Adrenal gland (tissue), 12 donors: ENCODE measurements around the gene CALML5. TPM values are rescaled to one million over a fixed set of nuclear protein-coding genes. Genes with fewer than 3 reads are reported as not detected.

Source experiments
- DNase-seq, 7 donors: peaks; one replicate each; pipeline ENCODE4 v3.0.0-alpha.2; 2019 to 2020
- H3K27ac ChIP-seq, 5 donors: fragments of 200-600 bp; sonication (generic) in 4 of 5; 1 replicate in 3 of 5; 2 replicates in 2 of 5; pipeline versions ENCODE4 v1.5.1 to v1.8.0; 2016 to 2020; ENCODE audit warnings: mild to moderate bottlenecking in 1 of 5
- H3K27me3 ChIP-seq: fragments of 200-600 bp; 2 replicates; pipeline ENCODE4 v1.8.0; 2021
- H3K36me3 ChIP-seq, 2 donors: fragments of 200-600 bp; replicated peaks in 1 of 2; 1 replicate in 1 of 2; 2 replicates in 1 of 2; pipeline versions ENCODE4 v1.5.1 to v1.8.0; 2018 to 2022
- H3K4me1 ChIP-seq, 2 donors: fragments of 200-600 bp; replicated peaks in 1 of 2; 1 replicate in 1 of 2; 2 replicates in 1 of 2; pipeline versions ENCODE4 v1.5.1 to v1.8.0; 2018 to 2021
- H3K4me3 ChIP-seq, 4 donors: fragments of 200-600 bp; sonication (generic) in 3 of 4; one replicate each; pipeline ENCODE4 v1.5.1; 2016 to 2018
- H3K9me3 ChIP-seq, 3 donors: fragments of 200-600 bp; sonication (generic) in 1 of 3; replicated peaks in 1 of 3; 1 replicate in 2 of 3; 2 replicates in 1 of 3; pipeline versions ENCODE4 v1.5.1 to v1.8.0; 2016 to 2021
- CTCF ChIP-seq, 6 experiments: fragments of 450-650 bp in 4 of 6; fragments of 200-600 bp in 2 of 6; sonication (generic) in 1 of 6; IDR thresholded peaks; 1 replicate in 5 of 6; 2 replicates in 1 of 6; pipeline versions ENCODE4 v1.5.1 to v1.8.0; 2016 to 2021; ENCODE audit warnings: antibody characterized with exemption in 6 of 6, mild to moderate bottlenecking in 2 of 6, moderate library complexity in 1 of 6
- POLR2A ChIP-seq, 2 donors: fragments of 450-650 bp; IDR thresholded peaks; one replicate each; pipeline ENCODE4 v1.6.1; 2017; ENCODE audit warnings: antibody characterized with exemption in 2 of 2, mild to moderate bottlenecking in 2 of 2, moderate library complexity in 1 of 2
- WGBS, 4 donors: extraction: QIAGEN DNeasy Blood & Tissue Kit in 2 of 4; methylation state at CpG; one replicate each; pipeline versions ENCODE4 v1.1.5 to v1.1.7; 2013 to 2017; 5-methylcytosine and 5-hydroxymethylcytosine counted together
- intact Hi-C, 2 donors: fragments of 100-400 bp; cut with DNase I; formaldehyde crosslinking; loops; one replicate each; pipeline versions ENCODE4 v1.14.1 to v1.15.0; 2022 to 2023
- polyA plus RNA-seq, 3 donors: library from polyadenylated mRNA; stranded (reverse); fragments of 200-250 nt in 2 of 3; fragments of 350-450 nt in 1 of 3; fragmentation: Illumina TruSeq in 1 of 3; extraction: RNeasy Lipid Tissue Mini Kit (QIAGEN cat#74804) in 1 of 3; gene quantifications; one replicate each; pipeline ENCODE4 v1.2.3, GENCODE V29; 2013 to 2014
- total RNA-seq, 9 donors: library from RNA; depleted of rRNA in 4 of 9; stranded (reverse); fragments of >200 nt in 4 of 9; fragments of 120-200 nt in 1 of 9; fragmentation: NEBNext Ultra II Directional in 1 of 9; extraction: Animal tissue kit (Norgen Biotek cat#: 25700) in 1 of 9; gene quantifications; one replicate each; pipeline versions ENCODE4 v1.1.0 to v1.2.4, GENCODE V29; 2013 to 2023
- donor health status: healthy with polysubstance abuse.
- donor health status: Bipolar disorder and iron deficiency.
- donor health status: DM: yes; HTN: yes; CAD: no.
- donor health status: DM: no; HTN: no; CAD: no.
- donor health status: DM: no; HTN: no; CAD: no.
- donor health status: DM: yes; HTN: yes; CAD: no.

CALML5 gene
- total and polyA plus RNA-seq, 12 donors: not detected

GRCh38 chr10:5517546-5517945, 18.2 kb upstream of the CALML5 start:
- no peaks in the 10 kb centered on the region for H3K27me3 ChIP-seq
- TF ChIP-seq POLR2A (IDR thresholded peaks at IDR 0.05) (no peak), CTCF (IDR thresholded peaks at IDR 0.05) (no peak)
- no peaks in the 10 kb centered on the region for H3K36me3 ChIP-seq
- DNase-seq: no peak
- H3K4me3 ChIP-seq: no peak overlapping the region
- H3K4me1 ChIP-seq: no peaks in the 10 kb centered on the region
- intact Hi-C loops: no loop called here
- no peak overlapping the region for H3K27ac ChIP-seq
- 71 to 76% (median 72%) methylated on average over 5 of the region's 5 CpGs for WGBS, 4 donors
- no peaks in the 10 kb centered on the region for H3K9me3 ChIP-seq

DNA sequence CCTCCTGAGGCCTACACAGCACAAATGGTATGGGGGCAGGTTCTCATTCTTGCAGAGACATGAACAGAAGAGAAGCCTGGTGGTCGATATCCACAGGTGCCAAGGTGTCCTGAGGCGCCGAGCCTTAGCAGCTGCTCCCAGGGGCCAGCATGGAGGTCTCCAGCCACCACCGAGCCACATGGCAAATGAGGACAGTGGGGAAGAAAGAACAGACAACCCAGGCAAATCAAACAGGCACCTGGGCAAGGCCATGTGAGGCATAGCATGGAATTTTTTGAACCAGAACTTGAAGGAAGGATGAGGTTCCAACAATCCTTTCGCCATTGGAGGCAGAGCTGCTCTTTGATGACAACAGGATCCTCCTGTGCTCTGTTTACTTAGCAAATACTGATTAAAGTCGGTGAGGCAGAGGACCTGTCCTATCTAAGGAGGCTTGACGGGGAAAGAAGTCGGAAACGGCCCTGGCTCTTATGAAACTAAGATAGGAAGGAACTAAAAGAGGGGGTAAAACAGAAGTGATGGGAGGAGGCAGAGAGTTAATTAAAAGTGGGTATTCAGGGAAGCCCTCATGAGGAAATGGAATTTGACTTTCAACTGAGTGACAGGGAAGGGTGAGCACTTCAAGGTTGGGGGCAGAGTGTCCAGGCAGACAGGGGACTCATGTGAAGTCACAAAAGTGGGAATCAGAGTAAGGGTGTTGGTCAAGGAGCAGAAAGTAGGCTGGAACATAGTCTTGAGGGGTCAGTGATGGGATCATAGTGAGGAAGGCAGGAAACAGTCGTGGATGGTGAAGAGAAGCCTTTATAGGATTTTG, 16.8 kb upstream of the CALML5 start:
- DNase-seq: no peak
- Histone ChIP-seq H3K27me3 (no peaks in the 10 kb centered on the region), H3K27ac (no peak overlapping the region), H3K4me3 (no peak overlapping the region), H3K36me3 (no peaks in the 10 kb centered on the region), H3K4me1 (no peaks in the 10 kb centered on the region), H3K9me3 (no peaks in the 10 kb centered on the region)
- no peak for TF ChIP-seq POLR2A (IDR thresholded peaks at IDR 0.05)
- no peak for TF ChIP-seq CTCF (IDR thresholded peaks at IDR 0.05)
- intact Hi-C loops: no loop called here
- WGBS, 4 donors: 70 to 85% (median 76%) methylated on average over 8 to 10 of the region's 10 CpGs

DNA sequence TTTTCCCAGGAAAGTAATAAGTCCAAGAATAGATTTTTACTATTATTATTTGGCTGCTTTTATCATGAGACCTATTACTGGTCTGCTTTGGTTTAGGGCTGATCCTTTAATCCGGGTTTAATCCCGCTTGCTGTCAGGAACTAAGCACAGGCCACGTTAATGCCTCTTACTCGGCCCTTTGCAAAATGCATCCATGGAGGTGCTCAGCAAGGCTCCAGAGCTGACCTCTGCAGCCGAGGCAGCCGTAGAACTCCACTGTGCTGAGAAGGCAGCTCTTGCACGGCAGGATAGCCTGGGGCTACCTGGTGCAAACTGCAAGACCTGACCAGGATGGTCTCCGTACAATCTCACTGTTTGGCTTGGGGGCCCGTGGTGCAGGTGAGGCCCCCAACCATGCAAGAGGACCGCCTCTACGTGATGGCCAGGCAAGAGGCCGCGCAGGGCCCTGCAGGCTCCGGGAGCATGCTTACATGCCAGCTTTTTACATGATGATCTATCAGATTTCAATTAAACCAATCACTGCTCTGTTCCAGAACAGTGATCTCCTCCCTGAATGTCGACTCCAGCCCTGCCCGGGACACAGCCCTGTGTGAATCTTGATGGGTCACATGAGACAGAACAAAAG, 15.0 kb upstream of the CALML5 start:
- Histone ChIP-seq H3K36me3 (no peaks in the 10 kb centered on the region), H3K4me1 (no peaks in the 10 kb centered on the region), H3K27ac (no peak overlapping the region), H3K4me3 (no peak overlapping the region), H3K27me3 (no peaks in the 10 kb centered on the region), H3K9me3 (no peaks in the 10 kb centered on the region)
- 73 to 81% (median 76%) methylated on average over 6 to 16 of the region's 16 CpGs for WGBS, 4 donors
- intact Hi-C loops: no loop called here
- TF ChIP-seq CTCF (IDR thresholded peaks at IDR 0.05): no peak
- no peak for TF ChIP-seq POLR2A (IDR thresholded peaks at IDR 0.05)
- DNase-seq: no peak

DNA sequence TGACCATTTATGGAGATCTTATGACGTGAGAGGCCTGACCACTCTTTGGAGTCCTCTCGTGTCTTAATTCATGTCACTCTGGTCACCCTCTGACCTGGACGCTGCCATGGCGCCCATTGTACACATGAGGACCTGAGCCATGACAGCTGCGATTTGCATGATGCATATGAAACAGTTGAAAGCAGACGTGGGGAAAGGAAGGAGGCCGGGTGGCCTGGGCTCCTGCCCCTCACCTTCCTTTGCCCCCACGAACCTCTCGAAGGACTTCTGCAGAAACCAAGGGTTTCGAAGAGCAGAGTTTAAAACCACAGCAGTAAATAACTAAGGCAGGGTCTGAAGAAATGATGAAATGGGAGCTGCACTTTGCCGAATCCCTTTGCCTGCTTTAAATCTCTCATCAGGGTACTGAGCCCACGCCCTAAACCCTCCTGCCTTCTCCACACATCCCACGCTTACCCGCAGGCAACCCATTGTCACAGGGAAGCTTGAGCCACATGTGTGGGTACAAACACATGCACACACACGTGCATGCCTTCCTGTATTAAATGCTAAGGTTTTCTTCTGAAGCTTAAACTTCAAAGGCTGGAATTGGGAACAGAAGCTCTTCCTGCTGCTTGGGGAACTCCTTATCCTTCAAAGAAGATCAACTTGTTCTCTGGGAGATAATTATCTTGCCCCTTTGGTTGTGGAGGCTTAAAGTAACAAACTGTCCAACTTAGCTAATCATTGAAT, 13.7 kb upstream of the CALML5 start:
- intact Hi-C loops: no loop called here
- H3K4me1 ChIP-seq: no peaks in the 10 kb centered on the region
- DNase-seq: no peak

More for the DNA sequence above, 13.7 kb upstream of the CALML5 start:
- Histone ChIP-seq H3K36me3 (no peaks in the 10 kb centered on the region), H3K27ac (no peak overlapping the region), H3K27me3 (no peaks in the 10 kb centered on the region), H3K9me3 (no peaks in the 10 kb centered on the region), H3K4me3 (no peak overlapping the region)
- 71 to 83% (median 78%) methylated on average over 14 to 15 of the region's 15 CpGs for WGBS, 4 donors
- no peak for TF ChIP-seq CTCF (IDR thresholded peaks at IDR 0.05)
- no peak for TF ChIP-seq POLR2A (IDR thresholded peaks at IDR 0.05)
